GM21825 (cell line): ENCODE measurements around the gene TRAF2.

Source experiments
- ATAC-seq: cut with Tn5 transposase; IDR thresholded peaks from one replicate; pipeline ENCODE4 v1.9.1; 2021; ENCODE audit warnings: mild to moderate bottlenecking, moderate library complexity; ENCODE audit not compliant: unreplicated experiment

The TRAF2 gene

GRCh38 chr9:136973618-136974617, 87.6 kb downstream of the TRAF2 start:
- no peak for ATAC-seq

DNA sequence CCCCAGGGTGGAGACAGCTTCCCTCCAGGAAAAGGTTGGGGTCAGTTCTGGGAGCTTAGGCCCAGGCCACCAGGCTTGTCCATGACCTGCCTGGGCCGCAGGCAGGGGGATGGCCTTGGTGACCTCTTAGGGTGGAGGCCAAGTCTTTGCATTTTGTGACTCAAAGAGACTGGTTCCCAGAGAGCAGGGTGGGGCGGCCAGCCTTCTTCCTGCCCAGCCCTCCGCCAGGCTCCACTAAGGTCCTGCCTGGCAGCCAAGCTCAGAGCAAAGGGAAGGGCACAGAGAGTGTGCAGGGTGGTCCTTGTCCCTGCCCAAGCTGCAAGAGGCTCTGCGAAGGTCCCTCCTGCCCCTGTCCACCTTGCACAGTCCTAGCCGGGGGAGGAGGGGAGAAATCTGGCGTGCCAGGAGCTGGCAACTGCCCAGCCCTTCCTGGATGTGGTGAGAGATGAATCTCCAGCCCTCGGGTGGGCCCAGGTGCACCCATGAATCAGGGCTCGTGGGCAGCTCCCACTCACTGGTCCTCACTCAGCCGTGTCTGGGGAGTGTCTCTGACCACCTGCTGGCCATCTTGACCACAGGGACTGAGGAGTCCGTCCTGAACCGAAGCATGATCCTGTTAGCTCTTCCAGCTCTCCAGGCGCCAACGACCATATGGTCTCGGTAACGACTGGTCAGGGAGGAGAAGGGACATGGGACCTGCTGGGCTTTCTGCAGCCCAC, 88.7 kb downstream of the TRAF2 start:
- ATAC-seq = no peak

DNA sequence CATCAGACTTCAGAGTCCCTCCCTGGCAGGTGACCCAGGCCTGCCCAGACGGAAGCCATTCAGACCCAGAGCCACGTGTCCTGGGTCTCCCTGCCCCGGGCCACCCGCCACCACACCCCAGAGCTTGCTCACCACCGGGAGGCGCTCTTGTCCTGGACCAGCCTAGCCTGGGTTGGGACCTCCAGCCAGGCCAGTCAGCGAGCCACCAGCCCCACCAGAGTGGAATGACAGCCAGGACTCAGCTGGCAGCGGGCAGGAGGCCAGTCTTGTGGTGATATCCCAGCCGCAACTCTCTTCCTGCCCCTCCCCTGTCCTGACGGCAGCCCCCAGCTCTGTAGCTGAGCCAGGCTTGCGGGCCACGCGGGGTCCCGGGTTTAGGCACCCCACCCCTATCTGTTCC, 89.3 kb downstream of the TRAF2 start:
- no peak for ATAC-seq
